Measurements from ENCODE around the gene MOBP.
"Not testable (repeated sequence)": the region's sequence is repeated elsewhere in the genome, so short reads cannot be mapped to it uniquely, and the experiment has no call there.

MOBP gene

GRCh38 chr3:39467394-39468107, at the start of gene MOBP:
TSS of gene MOBP (plus strand) at chr3:39467680. CDS start at chr3:39502070, 34,390 bp downstream.
- Histone ChIP-seq H3K4me3 (no peak within 1 kb of the TSS), H3K27ac (no peak within 1 kb of the TSS)
- TF ChIP-seq CTCF (IDR thresholded peaks at IDR 0.05): no peak
- DNase-seq (ENCODE audit: low spot score): no peak

GRCh38 chr3:39418556-39419225, 48.8 kb upstream of the MOBP start:
- not testable (repeated sequence) for H3K4me3 ChIP-seq; DNase-seq (ENCODE audit: low spot score); H3K27ac ChIP-seq

- DNase-seq (ENCODE audit: low spot score): no peak
- no peak for TF ChIP-seq CTCF (IDR thresholded peaks at IDR 0.05)
- Histone ChIP-seq H3K4me3 (no peak overlapping the region), H3K27ac (no peak overlapping the region)
Observed at GRCh38 chr3:39419742-39420315, 47.7 kb upstream of the MOBP start.

- H3K27ac ChIP-seq: no peak overlapping the region
- no peak overlapping the region for H3K4me3 ChIP-seq
- no peak for TF ChIP-seq CTCF (IDR thresholded peaks at IDR 0.05)
- DNase-seq (ENCODE audit: low spot score): no peak
Observed at GRCh38 chr3:39420543-39420942, 46.9 kb upstream of the MOBP start.

- Histone ChIP-seq H3K27ac (no peak overlapping the region), H3K4me3 (no peak overlapping the region)
- DNase-seq (ENCODE audit: low spot score): no peak
- no peak for TF ChIP-seq CTCF (IDR thresholded peaks at IDR 0.05)
Observed at GRCh38 chr3:39423436-39423970, 44.0 kb upstream of the MOBP start.

- DNase-seq (ENCODE audit: low spot score): no peak
- no peak overlapping the region for H3K27ac ChIP-seq
- TF ChIP-seq CTCF (IDR thresholded peaks at IDR 0.05): no peak
- no peak overlapping the region for H3K4me3 ChIP-seq
Observed at GRCh38 chr3:39426312-39426711, 41.2 kb upstream of the MOBP start.

GRCh38 chr3:39427506-39427905, 40.0 kb upstream of the MOBP start:
- Histone ChIP-seq H3K27ac (no peak overlapping the region), H3K4me3 (no peak overlapping the region)
- no peak for DNase-seq (ENCODE audit: low spot score)
- no peak for TF ChIP-seq CTCF (IDR thresholded peaks at IDR 0.05)
